Stimulated activated CD4-positive, alpha-beta T cell treated with anti-CD3 and anti-CD28 coated beads, TNF-alpha, amount 100 ng/mL, for 1 hour (primary cell): ENCODE results near the gene STK32C.

Source experiments
- DNase-seq, 3 donors: peaks; one replicate each; pipeline ENCODE4 v3.0.0-alpha.2; 2020; ENCODE audit warnings: low read depth in 3 of 3, low spot score in 1 of 3

STK32C gene

DNA sequence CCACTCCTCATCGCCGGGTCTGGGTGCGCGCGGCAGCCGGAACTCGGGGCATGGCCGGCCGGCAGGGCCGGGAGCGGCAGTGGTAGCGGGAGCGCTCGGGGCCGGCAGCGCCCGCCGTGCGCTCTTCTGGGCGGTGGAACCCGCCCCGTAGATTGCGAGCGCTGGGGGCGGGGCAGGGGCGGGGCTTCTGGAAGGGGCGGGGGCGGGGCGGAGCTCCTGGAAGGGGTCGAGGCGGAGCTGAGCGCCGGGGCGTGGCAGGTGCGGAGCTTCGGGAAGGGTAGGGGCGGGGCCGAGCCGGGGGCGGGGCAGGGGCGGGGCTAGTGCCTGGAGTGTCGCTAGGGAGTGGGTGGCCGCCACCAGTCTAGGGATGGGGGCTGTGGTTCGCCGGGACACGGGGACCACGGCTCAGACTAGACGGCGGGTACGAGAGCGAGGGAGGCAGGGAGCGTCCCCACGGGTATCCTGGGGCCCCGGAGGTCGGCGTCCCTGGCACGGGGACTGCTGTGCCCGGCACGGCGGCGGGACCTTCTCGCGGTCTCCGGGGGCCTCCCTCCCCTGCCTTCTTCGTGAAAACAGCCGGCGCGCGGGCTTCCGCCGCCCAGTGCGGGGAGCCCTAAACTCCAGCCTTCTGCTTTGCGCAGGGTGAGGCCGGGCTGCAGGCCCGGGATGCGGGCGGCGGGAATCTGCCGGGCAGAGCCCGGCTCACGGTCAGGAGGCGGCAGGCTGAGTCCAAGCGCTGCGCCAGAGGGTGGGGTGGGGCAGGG is at the start of gene STK32C:
Gene STK32C (minus strand): TSS at position 128 of the 764 bp plus-strand sequence. CDS start 117 bp downstream, at position 11.
- peak; percentile 86 to 90 (median 89) for DNase-seq

DNA sequence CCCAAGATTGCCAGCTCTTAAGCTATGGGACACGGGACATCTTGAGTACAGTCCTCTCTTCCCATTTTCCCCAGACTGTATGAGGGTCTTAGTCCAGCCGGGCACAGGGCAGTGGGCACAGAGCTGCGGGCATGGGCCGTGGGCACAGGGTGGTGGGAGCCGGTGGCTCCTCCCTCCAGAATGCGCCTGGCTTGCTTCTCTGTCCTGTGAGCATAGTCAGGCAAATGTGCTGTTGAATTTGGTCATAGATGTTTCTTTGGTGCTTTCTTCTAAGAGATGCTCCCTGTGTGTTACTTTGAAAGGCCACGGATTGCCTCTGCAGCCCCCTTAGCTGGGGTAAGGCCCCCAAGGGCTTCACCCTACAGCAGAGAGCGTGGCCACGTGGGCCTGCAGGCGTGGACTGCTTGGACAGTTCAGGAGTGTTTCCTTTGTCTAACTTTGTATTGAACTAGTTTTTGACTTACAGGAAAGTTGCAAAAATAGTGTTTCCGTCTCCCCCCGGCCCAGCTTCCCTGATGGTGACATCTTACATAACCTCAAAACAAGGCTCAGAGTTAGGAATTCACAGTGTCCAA is 49.0 kb upstream of the STK32C start:
- DNase-seq: no peak

DNA sequence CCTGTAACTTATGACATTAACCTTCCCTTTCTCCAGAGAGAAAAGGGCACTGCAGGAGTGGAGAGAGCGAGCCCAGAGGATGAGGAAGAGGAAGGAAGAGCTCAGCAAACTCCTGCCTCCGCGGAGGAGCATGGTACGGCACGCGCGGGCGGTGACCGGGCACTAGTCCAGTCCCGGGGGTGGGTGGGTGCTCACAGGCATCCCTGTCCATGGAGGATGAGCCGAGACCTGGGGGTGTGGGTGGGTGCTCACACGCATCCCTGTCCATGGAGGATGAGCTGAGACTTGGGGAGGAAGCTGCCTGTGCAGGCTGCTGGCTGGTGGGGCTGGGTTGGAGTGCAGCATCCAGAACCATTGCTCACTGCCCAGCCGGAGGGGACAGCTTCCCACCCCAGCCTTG is 48.0 kb upstream of the STK32C start:
- no peak for DNase-seq

GRCh38 chr10:132355297-132355696 is 47.5 kb upstream of the STK32C start:
- no peak for DNase-seq

DNA sequence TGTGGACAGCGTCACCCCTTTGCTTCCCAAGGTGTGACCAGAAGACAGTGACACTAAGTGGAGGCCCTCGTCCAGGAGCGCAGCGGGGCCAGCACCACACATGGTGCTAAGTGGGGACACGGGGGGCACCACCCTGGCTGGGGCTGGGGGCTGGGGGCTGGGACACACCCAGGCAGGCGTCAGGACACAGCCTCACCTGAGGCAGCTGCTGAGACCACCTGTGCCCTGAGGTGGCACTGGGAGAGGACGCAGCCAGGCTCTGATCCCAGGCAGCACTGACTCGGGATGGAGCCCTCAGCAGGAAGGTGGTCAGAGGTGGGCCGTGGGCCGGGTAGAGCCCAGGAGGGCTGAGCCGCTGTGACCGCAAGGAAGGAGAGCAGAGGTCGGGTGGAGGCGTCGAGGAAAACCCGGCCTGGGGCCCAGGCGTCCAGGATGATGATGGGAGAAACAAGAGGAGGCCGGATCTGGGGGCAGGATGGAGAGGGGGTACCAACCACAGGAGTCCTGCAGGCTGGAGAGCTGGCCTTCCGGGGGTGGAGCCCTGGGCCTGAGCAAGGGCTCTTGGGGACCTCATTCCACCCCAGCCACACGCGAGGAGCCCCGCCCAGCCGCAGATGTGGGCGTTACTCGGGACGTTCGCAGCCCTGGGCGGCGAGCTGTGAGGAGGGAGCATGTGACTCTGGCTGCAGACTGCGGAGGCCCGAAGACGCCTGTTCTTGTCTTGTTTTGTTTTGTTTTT is 46.8 kb upstream of the STK32C start:
- no peak for DNase-seq

- no peak for DNase-seq
Observed at GRCh38 chr10:132353456-132354355, 46.0 kb upstream of the STK32C start.

GRCh38 chr10:132352462-132353308 is 44.9 kb upstream of the STK32C start:
- peak; percentile 34 to 76 (median 58) for DNase-seq

DNA sequence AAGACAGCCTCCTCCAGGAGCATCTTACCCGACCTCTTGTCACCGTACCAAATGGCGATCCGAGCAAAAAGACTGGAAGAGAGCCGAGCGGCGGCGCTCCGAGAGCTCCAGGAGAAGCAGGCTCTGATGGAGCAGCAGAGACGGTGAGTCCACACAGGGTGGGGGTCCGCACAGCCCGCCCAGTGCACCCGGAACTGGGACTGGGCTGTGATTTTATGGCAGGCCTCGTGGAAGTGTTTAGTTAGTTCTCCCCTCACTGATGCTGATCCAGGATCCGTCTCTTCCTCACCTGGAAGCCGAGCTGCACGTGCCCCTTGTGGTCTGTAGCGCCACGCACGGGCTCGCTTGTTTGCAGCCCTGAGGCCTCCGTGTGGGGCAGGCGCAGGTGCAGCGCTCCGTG is 43.9 kb upstream of the STK32C start:
- no peak for DNase-seq

GRCh38 chr10:132350946-132351345 is 43.2 kb upstream of the STK32C start:
- DNase-seq: no peak

DNA sequence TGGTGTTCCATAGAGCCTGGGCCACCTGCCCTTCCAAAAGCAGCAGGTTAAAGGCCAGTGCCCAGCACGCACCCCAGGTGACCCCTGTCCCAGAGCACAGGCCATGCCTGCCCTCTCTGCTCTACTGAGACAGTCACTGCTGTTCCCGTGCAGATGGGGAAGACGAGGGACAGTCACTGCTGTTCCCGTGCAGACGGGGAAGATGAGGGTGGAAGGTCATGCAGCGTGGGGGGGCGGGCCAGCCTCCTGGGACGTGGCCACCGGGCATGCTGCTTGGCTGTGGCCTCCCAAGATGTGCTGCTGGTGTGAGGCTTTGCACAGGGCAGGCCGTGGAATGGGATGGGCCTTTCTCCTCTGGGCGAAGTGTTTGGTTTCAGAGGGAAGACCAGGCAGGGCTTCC is 42.6 kb upstream of the STK32C start:
- no peak for DNase-seq

DNA sequence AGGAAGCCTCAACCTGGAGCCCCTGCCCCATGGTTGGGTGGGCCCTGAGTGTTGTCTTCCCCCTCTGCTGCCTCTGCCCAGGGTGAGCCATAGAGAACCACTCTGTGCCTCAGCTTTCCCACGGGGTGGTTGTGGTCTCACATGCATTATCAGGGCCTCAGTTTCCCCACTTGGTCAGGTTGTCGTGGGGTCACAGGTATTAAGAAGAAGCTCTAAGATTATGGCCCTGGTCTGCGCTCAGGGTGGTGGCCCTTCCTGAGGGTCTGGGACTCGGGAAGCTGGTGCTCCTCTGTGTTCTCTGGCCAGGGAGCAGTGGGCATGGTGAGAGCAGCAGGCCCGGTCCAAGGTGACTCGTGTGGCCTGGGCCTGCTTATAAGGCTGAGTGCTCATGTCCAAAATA is 42.0 kb upstream of the STK32C start:
- DNase-seq: no peak

DNA sequence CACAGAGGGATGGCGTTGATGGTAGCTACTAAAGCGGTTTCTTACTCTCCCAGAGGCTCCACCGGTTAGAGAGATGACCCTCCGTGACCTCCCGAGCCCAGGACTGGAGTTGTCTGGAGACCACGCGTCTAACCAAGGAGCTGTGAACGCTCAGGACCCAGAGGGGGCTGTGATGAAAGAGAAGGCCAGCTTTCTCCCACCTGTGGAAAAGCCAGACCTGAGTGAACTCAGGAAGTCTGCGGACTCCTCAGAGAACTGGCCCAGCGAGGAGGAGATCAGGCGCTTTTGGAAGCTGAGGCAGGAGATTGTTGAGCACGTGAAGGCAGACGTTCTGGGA is 40.1 kb upstream of the STK32C start:
- no peak for DNase-seq

GRCh38 chr10:132347211-132347930 is 39.6 kb upstream of the STK32C start:
- DNase-seq: no peak

GRCh38 chr10:132346806-132347205 is 39.1 kb upstream of the STK32C start:
- no peak for DNase-seq

DNA sequence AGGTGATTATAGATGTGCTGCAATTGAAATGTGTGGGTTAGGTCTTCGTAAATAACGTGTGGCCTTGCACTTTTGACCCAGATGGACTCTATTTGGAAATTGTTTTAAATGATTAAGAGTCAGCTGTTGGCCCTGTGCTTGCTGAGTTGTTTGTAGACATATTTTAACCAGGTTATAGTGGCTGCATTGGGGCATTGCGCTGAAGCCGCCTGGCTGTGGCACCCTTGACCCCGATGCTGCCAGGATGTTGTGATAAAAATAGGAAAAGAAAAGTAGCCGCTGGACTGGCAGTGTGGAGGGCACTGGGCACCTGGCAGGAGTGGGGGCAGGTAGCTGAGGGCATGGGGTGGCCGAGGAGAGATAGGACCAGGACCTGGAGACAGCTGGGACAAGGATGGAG is 37.6 kb upstream of the STK32C start:
- DNase-seq: no peak

DNA sequence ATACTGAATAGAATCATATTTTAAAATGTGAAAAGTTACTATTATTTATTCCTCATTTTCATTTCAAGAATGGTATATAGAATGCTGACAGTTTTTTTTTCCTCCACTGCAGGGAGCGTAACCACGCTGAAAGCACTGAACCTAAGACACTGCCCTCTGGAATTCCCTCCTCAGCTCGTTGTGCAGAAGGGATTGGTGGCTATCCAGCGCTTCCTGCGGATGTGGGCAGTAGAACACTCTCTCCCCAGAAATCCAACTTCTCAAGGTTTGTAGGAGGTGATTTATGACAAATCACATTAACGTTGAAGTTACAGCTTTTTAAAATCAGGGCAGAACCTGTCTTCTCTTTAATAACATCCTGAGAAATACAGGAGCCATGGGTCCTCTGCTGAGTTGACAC is 36.6 kb upstream of the STK32C start:
- no peak for DNase-seq

DNA sequence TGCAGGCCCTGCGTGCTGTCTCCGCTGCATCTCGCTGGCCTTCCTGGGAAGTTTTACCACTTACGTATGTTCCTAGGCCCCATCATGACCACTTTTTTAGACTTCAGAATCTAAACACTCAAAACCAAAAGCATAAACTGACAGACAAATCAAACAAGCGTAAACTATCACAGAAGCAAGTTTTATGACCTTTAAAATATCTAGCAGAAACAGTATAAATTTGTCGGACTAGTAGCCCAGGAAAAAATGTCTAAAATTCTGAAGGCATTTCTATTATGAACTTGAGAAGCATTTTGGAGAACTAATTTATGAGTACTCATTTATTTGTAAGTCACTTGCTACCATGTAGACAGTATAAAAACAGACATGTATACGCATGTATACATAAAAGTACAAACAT is 34.8 kb upstream of the STK32C start:
- DNase-seq: no peak

GRCh38 chr10:132341781-132342180 is 34.0 kb upstream of the STK32C start:
- no peak for DNase-seq

GRCh38 chr10:132341017-132341416 is 33.3 kb upstream of the STK32C start:
- no peak for DNase-seq

- no peak for DNase-seq
Observed at GRCh38 chr10:132339276-132339675, 31.5 kb upstream of the STK32C start.
